Effector memory CD4-positive, alpha-beta T cell (primary cell): Measurements from ENCODE around the gene TJP1.

Source experiments
- DNase-seq, 3 donors: peaks; one replicate each; pipeline ENCODE4 v3.0.0-alpha.2; 2020
- H3K27ac ChIP-seq: 2 replicates; pipeline ENCODE4 v1.7.0; 2013; ENCODE audit warnings: mild to moderate bottlenecking, low read length, moderate library complexity; ENCODE audit not compliant: insufficient read depth, poor library complexity, severe bottlenecking
- H3K27me3 ChIP-seq: replicated peaks from 2 replicates; pipeline ENCODE4 v1.7.0; 2013; ENCODE audit warnings: mild to moderate bottlenecking, low read length; ENCODE audit not compliant: insufficient read depth, control insufficient read depth, poor library complexity, severe bottlenecking
- H3K36me3 ChIP-seq: 2 replicates; pipeline ENCODE4 v1.7.0; 2013; ENCODE audit warnings: mild to moderate bottlenecking, low read length, moderate library complexity; ENCODE audit not compliant: control insufficient read depth, insufficient read depth
- H3K4me1 ChIP-seq: 2 replicates; pipeline ENCODE4 v1.7.0; 2013; ENCODE audit warnings: low read length, mild to moderate bottlenecking; ENCODE audit not compliant: control insufficient read depth, insufficient read depth, poor library complexity, severe bottlenecking
- H3K4me3 ChIP-seq: 2 replicates; pipeline ENCODE4 v1.7.0; 2013; ENCODE audit warnings: low read length, low read depth, mild to moderate bottlenecking; ENCODE audit not compliant: insufficient read depth, poor library complexity, severe bottlenecking
- H3K9me3 ChIP-seq: 2 replicates; pipeline ENCODE4 v1.7.0; 2013; ENCODE audit warnings: mild to moderate bottlenecking, low read length, moderate library complexity; ENCODE audit not compliant: control insufficient read depth

Gene TJP1

DNA sequence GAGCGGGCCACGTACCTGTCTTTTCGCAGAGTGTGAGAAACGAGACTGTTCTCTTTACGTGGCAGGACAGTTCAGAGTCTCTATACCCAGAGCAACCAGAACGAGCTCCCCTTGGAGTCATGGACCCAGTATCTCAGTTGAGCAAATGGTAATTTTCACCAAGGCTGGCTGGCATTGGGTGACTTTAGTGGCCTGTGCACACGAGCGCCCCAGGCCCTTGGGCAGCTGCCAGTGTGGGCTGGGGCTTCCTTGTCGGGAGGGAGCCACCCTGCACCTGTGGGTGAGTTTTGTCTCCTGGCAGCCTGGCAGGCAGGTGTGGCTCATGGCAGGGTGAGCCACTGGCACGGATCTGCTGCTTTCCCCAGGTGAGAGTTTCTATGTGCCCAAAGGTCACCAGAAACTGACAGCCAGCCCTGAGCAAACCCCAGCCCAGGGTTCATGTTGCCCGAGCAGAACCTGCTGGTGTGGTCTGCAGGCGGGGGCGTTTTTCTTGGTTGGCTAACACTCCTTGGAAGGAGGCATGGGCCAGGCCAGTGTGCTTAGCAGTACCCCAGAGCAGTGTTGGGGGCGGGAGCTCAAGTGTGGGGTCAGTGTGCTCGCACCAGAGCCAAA lies 135.0 kb downstream of the TJP1 start:
- H3K27ac ChIP-seq, result no peak overlapping the region
- no peak overlapping the region for H3K4me3 ChIP-seq
- no peaks in the 10 kb centered on the region for H3K27me3 ChIP-seq
- no peaks in the 10 kb centered on the region for H3K9me3 ChIP-seq
- DNase-seq, result no peak
- H3K36me3 ChIP-seq, result no peaks in the 10 kb centered on the region
- H3K4me1 ChIP-seq, result no peaks in the 10 kb centered on the region

DNA sequence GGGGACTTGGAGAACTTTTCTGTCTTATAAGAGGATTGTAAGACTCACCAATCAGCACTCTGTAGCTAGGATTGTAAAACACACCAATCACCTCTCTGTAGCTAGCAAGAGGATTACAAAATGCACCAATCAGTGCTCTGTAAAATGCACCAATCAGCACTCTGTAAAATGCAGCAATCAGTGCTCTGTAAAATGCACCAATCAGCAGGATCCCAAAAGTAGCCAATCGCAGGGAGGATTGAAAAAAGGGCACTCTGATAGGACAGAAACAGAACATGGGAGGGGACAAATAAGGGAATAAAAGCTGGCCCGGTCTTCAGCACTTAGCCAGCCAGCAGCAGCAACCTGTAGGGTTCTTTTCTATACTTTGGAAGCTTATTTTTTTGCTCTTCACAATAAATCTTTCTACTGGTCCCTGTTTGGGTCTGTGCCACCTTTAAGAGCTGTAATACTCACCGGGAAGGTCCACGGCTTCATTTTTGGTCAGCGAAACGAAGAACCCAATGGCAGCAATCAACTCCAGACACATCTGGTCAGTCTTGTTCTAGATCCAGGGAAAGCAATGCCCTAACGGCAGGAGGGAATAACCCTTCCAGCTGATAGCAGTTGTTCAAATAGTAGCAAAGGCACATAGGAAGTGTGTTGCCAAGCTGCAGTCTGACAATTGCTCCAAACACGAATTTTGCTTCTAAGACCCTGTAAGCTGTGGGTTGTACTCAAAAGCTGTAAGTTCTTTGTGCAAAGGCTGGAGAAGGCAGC lies 135.6 kb downstream of the TJP1 start:
- no peaks in the 10 kb centered on the region for H3K36me3 ChIP-seq
- H3K27ac ChIP-seq, result no peak overlapping the region
- H3K27me3 ChIP-seq, result no peaks in the 10 kb centered on the region
- H3K4me3 ChIP-seq, result no peak overlapping the region
- no peak for DNase-seq
- no peaks in the 10 kb centered on the region for H3K4me1 ChIP-seq
- no peaks in the 10 kb centered on the region for H3K9me3 ChIP-seq

DNA sequence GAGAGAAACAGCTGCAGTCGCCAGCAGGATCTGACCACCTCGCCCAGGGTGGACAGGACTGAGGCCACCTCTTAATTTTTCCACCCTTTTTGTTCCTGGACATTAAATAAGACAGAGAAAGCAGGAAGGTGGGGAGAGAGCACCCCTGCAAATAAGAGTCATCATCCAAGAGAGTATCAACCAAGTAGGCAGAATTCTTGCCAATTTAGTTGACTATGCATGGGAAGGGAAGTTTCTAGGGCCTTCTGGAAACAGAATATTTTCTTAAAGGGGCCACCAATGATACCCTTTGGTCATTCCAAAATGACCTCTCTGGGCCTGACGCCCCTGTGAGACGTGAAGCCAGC lies 136.2 kb downstream of the TJP1 start:
- Histone ChIP-seq H3K27ac (no peak overlapping the region), H3K4me1 (no peaks in the 10 kb centered on the region), H3K9me3 (no peaks in the 10 kb centered on the region), H3K4me3 (no peak overlapping the region), H3K27me3 (no peaks in the 10 kb centered on the region), H3K36me3 (no peaks in the 10 kb centered on the region)
- no peak for DNase-seq

DNA sequence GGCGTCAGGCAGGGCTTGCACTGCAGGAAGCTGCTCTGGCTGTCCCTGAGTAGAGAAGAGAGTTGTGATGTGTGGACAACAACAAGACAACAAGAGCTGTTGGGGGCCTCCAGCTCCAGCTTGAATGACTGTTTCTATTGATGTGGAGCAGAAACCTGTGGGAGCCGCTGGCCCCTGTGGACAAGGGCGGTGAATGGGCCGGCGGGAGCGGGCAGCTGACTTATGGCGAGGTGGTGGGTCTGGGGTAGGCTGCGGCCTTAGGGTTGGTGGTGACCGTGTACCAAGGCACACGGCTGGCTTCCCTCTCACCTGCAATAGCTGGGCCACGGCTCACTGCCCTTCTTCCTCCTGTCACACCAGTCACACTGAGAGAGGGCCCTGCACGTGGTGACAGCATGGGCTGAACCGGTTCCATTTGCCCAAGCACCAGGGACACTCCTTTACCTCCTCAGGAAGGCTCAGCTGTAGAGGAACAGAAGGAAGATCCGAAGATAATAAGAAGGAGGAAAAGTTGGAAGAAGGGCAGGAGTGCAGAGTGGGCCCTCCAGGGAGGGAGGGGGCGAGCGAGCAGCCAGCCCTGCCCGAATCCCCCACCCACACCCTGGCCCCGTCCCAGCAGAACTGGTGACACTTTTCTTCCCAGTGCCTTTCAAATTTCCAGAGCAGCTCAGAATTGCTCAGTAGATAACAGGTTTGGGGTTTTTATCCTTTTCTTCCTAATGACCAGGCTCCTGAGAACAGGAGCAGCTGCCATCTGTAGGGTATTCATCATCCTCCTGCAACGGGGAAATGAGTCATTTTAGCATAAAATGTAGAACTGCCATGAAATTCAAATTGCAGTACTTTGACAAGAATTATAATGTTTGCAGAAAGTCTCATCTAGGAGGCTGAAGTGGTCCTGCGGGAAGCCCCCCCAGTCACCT lies 136.9 kb downstream of the TJP1 start:
- Histone ChIP-seq H3K4me3 (no peak overlapping the region), H3K27me3 (no peaks in the 10 kb centered on the region), H3K4me1 (no peaks in the 10 kb centered on the region), H3K9me3 (no peaks in the 10 kb centered on the region), H3K27ac (no peak overlapping the region), H3K36me3 (no peaks in the 10 kb centered on the region)
- no peak for DNase-seq

DNA sequence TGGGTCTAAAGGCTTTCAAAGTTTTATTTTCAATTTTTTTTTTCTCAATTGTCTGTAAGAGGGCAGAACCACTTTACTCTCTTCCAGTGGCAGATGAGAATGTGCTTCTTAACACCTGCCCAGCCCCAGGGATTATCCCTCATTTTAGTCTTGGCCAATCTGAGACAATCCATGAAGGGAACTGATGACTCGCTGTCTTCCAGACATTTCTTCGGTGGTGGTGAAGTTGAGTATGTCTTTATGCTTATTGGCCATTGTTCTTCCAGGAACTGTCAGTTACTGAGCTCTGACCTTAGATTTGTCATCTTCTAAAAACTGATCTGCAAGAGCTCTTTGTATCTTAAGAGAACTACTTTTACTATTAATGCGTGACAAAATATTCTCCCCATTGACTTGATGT lies 139.5 kb downstream of the TJP1 start:
- H3K36me3 ChIP-seq, result no peaks in the 10 kb centered on the region
- no peaks in the 10 kb centered on the region for H3K9me3 ChIP-seq
- H3K4me1 ChIP-seq, result no peaks in the 10 kb centered on the region
- no peak for DNase-seq
- no peaks in the 10 kb centered on the region for H3K27me3 ChIP-seq
- H3K27ac ChIP-seq, result no peak overlapping the region
- H3K4me3 ChIP-seq, result no peak overlapping the region

DNA sequence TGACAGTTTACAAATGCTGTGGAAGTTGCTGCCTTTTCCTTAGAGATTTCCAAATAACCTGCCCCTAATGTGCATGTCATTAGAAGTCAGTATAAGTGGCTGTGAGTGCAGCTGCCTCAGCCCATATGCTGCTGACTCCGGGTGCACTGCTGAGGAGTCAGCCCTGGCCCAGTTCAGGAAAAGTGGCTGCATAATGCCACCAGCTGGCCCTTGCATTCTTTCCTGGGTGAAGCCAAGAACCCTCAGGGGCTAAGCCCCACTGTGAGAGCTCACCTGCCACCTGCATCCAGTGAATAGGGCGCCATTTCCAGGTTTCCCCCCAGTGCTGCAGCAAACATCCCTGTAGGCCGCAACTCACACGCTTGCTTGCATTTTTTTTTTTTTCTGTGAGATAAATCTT lies 139.9 kb downstream of the TJP1 start:
- Histone ChIP-seq H3K27ac (no peak overlapping the region), H3K36me3 (no peaks in the 10 kb centered on the region), H3K27me3 (no peaks in the 10 kb centered on the region), H3K4me1 (no peaks in the 10 kb centered on the region), H3K9me3 (no peaks in the 10 kb centered on the region), H3K4me3 (no peak overlapping the region)
- no peak for DNase-seq

DNA sequence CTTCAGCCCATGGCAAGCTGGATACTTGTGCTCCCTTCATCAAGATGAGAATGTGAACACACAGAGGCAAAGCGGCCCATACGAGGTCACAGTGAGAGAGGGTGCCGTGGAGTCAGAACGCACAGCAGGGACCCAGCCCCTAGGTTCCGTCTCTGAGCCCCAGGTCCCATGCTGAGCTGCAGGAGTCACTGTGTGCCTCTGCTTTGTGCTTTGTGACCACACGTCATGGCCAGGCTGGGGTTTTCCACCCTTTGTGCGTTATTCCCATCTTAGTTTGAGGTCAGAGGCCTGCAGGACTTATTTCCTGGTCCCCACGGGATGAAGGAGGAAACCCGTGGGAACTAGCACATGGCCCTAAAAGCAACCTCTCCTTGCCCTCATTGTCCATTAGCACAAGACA lies 140.3 kb downstream of the TJP1 start:
- Histone ChIP-seq H3K4me1 (no peaks in the 10 kb centered on the region), H3K9me3 (no peaks in the 10 kb centered on the region), H3K36me3 (no peaks in the 10 kb centered on the region), H3K27me3 (no peaks in the 10 kb centered on the region), H3K27ac (no peak overlapping the region), H3K4me3 (no peak overlapping the region)
- DNase-seq, result no peak

DNA sequence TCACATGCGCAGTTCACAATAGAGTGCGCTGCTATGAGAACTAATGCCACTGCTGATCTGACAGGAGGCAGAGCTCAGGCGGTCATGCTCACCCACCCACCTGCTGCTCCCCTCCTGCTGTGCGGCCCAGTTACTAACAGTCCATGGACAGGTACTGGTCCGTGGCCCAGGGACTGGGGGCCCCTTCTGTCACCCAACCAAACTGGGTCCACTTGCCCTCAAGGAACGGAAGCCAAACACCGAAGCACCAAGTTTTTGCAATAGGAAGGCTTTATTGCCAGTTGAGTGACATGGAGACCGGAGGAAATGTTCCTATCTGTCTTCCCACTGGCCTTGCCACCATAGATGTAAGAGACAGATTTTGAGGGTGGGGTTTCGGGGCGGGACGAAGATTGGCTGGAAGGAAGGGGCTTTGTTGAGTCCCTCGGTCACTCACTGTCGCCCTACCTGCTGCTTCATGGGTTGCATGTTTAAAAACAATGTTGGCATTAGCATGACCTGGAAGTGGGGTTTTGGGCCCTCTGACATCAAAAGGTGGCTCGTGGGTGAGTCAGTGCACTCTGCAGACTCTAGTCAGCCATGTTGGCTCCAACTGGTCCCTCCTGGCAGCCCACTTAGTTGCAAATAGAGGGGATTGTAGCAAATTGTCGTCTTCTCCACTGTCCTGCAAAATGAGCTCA lies 141.0 kb downstream of the TJP1 start:
- no peaks in the 10 kb centered on the region for H3K9me3 ChIP-seq
- no peaks in the 10 kb centered on the region for H3K4me1 ChIP-seq
- H3K27me3 ChIP-seq, result no peaks in the 10 kb centered on the region
- no peaks in the 10 kb centered on the region for H3K36me3 ChIP-seq
- no peak for DNase-seq
- no peak overlapping the region for H3K4me3 ChIP-seq
- H3K27ac ChIP-seq, result no peak overlapping the region

DNA sequence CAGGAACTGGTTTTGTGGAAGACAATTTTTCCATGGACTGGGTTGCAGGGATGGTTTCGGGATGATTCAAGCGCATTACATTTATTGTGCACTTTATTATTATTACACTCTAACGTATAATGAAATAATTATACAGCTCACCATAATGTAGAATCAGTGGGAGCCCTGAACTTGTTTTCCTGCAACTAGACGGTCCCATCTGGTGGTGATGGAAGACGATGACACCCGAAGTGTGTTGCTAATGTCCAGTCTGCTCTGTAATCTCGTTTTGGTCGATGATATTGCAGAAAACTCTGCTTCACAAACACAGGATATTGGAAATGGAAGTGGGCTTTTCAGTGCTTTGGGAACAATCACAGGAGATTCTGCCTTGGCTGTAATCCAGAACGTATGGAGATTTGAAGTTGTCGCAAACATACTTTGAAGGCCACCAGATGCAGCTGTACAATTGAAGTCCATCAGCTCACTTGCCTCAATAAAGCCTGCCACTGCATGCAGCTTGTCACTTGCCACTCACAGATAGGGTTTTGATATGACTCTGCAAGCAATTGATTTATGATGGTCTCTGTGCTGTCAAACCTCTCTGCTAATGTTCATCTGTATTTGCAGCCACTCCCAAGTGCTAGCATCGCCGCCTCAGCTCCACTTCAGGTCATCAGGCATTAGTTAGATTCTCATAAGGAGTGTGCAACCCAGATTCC lies 141.7 kb downstream of the TJP1 start:
- Histone ChIP-seq H3K4me1 (no peaks in the 10 kb centered on the region), H3K27ac (no peak overlapping the region), H3K4me3 (no peak overlapping the region), H3K36me3 (no peaks in the 10 kb centered on the region), H3K27me3 (no peaks in the 10 kb centered on the region), H3K9me3 (no peaks in the 10 kb centered on the region)
- no peak for DNase-seq
